HG03378 (cell line): Measurements from ENCODE around the gene RB1.
"Not testable (repeated sequence)": the region's sequence is repeated elsewhere in the genome, so short reads cannot be mapped to it uniquely, and the experiment has no call there.

Experiments used
- ATAC-seq: cut with Tn5 transposase; IDR thresholded peaks from one replicate; pipeline ENCODE4 v1.9.1; 2021; ENCODE audit warnings: mild to moderate bottlenecking, moderate library complexity; ENCODE audit not compliant: unreplicated experiment

RB1 gene

DNA sequence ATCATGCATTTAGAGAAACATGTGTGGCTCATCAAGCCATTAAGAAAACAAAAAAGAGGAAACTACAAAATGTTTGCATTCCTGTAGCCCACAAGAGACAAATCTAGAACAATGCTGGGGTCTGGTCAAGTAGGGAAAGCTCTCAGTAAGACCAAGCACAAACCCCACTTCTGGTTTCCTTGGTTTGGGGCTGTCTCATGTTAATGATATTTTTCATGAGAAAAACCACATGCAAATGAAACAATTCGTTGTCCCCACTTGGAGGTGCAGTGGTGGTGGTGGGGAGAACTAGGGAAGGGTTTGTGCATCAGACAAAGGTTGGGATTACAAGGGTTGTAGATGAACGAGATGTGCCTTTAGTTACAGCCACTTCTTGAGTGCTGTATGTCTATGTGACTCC lies 7.0 kb upstream of the RB1 start:
- ATAC-seq, result no peak

DNA sequence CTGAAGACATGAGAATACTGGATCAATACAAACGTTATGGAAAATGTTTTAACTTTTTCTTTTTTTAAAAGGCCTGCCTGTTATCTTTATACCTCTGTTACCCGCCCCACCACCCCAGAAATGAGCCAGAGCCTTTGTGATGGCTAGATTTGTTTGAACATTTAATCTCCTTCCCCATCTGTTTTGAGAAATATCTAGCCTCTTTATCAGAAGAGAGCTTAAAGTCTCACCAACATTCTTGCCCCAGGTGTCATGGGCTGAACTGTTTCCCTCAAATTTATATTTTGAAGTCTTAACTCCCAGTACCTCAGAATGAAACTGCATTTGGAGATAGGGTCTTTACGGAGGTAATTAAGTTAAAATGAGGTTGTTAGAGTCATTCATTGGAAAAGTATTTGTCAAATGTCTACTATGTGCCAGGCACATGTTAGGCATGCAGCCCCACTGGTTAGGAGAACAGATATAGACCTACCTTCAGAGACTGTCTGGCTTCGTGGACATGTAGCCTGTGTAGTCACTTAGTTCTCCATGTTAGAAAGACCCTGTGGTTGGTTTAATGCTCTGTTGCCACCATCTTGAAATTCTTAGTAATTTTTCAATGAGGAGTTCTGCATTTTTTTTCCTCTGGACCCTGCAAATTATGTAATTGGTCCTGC lies 6.3 kb upstream of the RB1 start:
- no peak for ATAC-seq

GRCh38 chr13:48299591-48299990 lies 4.0 kb upstream of the RB1 start:
- no peak for ATAC-seq

DNA sequence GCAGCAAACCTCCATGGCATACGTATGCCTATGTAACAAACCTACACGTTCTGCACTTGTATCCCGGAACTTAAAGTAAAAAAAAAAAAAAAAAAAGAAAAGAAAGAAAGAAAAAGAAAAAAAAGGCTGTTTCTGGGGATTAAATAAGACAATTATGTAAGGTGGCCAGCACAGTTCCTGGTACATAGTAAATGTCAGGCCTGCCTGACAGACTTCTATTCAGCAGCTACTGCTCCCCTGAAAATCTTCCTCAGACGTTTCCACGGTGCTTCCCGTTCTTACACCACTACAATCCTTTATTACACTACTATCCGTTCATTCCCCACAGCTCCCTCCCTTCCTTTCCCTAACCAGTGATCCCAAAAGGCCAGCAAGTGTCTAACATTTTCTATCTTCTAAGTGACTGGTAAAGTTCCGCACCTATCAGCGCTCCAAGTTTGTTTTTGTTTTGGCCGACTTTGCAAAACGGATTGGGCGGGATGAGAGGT lies 636 bp upstream of the RB1 start:
- ATAC-seq, result no peak

- ATAC-seq, result peak; percentile 76
Measured at GRCh38 chr13:48304143-48304876, 759 bp downstream of the RB1 start.

DNA sequence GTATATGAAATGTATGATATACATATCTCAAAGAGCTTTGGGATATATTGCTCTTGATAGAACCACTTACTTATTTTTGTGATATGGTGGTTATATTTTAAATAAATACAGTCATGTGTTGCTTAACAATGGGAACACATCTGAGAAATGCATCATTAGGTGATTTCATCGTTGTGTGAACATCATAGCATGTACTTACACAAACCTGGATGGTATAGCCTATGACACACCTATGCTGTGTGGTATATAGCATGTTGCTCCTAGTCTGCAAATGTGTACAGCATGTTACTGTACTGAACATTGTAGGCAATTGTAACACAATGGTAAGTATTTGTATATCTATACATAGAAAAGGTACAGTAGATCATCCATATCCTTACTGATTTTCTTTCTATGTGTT lies 7.7 kb downstream of the RB1 start:
- ATAC-seq, result no peak

DNA sequence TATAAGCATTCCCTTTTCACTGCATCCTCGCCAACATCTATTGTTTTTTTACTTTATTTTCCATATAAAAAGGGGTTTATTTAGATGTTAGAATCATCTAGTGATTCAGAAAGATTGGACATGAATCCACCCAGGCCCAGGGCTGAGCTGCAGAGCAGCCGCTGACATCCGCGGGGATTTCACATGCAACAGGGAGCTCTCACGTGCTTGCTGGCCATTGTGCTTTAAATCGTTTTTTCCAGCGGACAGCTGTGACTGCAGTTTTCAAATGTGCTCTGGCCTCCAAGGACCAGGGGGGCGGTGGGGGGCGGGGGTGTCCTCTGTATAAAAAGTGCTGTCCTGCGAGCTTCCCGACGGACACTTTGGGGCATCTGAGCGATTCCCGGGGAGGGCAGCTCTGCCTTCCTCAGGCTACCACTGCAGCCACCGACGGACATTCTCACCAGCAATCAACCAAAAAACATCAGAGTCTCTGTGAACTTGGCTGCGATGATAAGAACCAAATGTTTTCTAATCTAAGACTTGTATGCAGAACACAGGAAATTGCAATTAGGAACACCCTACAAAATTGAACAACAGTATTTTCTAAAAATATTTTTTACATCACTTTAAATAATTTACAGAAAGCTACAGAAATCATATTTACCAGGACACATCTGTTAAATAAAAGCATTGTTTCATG lies 12.6 kb downstream of the RB1 start:
- ATAC-seq, result no peak

DNA sequence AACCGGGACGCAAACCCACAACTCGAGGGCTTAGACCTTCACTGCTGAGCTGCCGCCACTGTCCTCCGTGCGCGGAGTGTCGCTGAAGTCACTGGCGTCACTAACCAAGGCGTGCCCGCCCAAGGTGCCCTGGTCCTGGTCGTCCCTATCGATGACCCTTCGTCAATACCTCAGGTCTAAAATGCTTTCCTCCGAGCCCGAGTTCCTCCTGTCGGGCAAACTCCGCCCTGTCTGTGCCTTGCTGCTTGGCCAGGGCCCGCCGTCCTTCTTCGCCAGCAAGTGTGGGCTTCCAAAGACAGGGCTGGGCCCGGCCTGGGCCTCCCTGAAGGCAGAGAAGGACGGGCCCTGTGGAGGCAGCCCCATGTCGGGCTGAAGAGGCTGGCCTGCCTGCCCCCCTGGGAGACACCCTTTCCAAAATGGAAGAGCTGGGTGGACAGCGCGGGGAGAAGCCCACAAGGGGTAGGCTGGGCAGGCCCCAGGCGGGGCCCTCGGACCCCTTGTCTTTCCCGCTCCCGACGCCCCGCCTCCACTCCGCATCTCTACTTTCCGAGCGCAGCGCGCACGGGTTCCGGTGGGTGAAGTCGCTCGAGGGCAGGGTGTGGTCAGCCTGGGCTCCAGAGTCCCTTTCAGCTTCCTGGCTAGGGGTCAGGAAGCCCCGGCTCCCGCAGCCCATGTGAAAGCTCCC lies 13.4 kb downstream of the RB1 start:
- no peak for ATAC-seq

DNA sequence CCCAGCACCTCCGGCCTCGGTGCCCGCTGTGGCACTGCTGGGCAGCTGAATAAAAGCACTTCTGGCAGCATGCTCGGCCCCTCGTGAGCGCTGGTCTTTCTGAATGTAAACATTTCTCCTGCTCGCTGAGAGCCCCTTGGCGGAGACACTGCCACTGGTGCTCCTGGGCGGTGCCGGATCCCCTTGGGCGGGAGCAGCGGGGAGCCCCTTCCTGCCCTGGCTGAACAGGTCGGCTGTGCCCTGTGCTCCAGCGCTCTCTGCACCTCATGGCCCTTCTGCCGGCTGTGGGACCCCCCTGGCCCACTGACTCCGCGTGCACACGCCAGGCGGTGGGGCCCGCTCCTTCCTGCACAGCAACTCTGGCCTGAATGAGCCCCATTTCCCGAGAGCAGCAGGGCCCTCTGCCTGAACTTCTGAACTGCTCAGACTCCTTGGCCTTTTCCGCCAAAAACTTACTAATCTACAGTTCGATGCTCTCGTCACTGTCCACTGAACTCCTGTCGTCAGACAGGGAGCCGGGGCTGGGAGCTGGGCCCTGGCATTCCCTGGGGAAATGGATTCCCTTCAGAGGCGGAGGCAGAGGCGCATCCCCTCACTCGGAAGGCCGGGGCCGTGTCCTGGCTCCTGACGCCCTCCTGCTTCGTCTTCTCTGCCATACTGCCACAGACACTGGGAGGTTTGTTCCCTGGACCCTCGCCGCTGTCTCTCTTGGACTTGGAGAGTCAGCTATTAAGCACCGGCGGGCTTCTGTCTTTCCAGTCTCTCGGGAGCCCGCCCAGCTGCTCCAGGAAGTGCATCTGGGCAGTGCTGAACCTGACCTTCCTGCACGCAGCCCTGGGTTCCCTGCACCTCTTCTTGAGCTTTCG lies 14.2 kb downstream of the RB1 start:
- no peak for ATAC-seq

GRCh38 chr13:48318377-48318811 lies 14.8 kb downstream of the RB1 start:
- ATAC-seq, result no peak

DNA sequence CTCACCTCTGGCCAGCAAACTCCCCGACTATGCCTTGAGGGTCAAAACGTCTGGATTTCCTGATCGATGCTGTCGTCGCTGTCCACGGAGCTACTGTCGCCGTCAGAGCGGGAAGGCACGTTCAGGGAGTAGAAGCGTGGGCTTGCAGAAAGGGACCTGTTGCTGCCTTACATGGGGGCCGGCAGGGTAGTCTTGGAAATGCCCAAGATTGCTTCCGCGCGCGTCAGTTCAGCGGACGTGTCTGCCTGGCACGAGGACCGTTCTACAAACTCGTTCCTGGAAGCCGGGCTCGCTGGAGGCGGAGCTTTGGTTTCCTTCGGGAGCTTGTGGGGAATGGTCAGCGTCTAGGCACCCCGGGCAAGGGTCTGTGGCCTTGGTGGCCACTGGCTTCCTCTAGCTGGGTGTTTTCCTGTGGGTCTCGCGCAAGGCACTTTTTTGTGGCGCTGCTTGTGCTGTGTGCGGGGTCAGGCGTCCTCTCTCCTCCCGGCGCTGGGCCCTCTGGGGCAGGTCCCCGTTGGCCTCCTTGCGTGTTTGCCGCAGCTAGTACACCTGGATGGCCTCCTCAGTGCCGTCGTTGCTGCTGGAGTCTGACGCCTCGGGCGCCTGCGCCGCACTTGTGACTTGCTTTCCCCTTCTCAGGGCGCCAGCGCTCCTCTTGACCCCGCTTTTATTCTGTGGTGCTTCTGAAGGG lies 15.4 kb downstream of the RB1 start:
- no peak for ATAC-seq

- no peak for ATAC-seq
Measured at GRCh38 chr13:48319531-48320398, 16.2 kb downstream of the RB1 start.

- no peak for ATAC-seq
Measured at GRCh38 chr13:48320399-48320790, 16.8 kb downstream of the RB1 start.

DNA sequence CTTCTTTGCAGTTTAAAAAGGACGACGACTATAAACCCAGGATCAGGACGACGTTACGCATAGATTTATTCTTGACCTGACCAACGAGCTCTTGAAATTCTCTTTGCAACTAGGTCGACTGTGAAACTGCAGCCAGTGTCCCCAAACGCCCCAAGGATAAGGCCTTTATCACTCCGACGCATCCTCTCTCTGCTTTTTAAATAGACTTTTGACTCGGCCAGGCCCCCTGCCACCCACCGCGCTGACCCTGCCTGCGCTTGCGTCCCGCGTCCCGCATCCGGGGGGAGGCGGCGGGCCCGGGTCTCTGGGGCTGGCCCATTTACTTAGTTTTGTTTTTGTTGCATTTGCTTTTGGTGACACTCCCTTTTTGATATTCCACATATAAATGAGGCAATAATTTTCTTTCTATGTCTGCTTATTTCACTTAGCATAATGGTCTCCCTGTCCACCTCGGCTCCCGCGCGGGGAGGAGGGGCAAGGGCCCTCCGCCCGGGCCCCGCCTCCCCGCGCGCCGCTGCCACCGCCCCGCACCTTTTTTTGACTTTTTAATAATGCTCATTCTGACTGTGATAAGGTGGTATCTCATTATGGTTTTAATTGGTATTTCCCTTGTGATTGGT lies 17.4 kb downstream of the RB1 start:
- ATAC-seq, result no peak

DNA sequence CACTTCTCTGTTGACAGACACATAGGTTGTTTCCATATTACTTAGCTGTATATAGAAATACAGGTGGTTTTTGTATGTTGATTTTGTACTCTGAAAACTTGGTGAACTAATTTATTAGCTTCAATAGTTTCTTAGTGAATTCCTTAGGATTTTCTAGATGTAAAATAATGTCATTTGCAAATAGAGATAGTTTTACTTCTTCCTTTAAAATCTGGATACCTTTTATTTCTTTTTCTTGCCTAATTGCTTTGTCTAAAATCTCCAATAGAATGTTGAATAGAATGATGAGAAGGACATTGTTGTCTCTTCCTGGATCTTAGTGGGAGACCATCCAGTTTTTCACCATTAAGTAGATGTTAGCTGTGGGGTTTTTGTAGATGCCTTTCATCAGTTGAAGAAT lies 18.7 kb downstream of the RB1 start:
- no peak for ATAC-seq

DNA sequence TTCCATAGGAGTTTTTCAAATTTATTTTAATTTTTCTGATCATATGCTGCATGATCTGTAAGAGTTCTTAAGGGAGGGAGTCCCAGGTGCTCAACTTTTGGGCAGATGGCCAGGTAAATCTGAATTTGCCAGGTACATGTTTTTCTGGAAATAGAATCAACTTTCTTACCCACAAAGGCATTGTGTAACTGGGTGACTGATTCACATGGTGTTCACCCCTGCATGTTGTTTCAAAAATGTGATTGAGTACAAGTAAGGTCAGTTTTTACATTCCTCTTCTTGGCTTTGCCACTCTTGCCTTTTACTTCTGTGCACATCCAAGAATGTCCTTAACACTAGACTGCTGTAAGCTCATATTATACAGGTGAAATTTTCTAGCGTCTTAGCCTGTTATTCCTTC lies 30.4 kb downstream of the RB1 start:
- ATAC-seq, result no peak

DNA sequence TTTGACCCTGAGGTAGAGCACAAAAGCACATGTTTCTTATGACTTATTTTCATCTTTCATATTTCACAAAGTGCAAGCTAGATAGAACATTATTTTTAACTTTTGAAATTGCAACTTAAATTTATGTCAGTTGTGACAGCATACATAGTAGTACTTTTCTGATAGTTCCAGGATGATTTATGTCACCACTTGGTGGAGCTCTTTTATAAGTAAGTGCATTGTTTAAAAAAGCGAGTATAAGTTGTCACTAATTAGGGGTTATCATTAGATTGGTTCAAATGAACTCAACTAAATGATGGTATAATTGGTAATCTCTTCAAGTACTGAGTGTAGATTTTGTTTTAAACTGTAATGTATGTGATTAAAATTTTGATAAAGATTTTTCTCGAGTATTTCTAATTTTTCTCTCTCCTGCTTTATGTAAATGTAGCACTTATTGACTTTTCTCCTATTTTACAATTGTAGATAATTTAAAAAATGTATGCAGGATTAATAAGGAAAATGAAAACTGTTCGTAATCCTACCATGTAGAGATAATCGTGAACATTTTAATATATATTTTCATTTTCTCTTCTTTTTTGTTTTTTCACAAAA lies 31.1 kb downstream of the RB1 start:
- ATAC-seq, result peak; percentile 56

GRCh38 chr13:48339198-48339597 lies 35.6 kb downstream of the RB1 start:
- not testable (repeated sequence) for ATAC-seq
